ENCODE results near the gene LRRC8C.
A peak's percentile ranks its signal among the peaks of the same experiment; 100 is the strongest.
"Not testable (repeated sequence)": the region's sequence is repeated elsewhere in the genome, so short reads cannot be mapped to it uniquely, and the experiment has no call there.

The LRRC8C gene

GRCh38 chr1:89699451-89699986 lies 66.6 kb downstream of the LRRC8C start:
- Histone ChIP-seq H3K27me3 (ENCODE audit: control insufficient read depth in 5 of 5, insufficient read depth in 4 of 5, low read length in 5 of 5) (no peaks in the 10 kb centered on the region), H3K4me3 (ENCODE audit: low read depth in 1 of 5, low read length in 5 of 5) (peak overlapping the region in 1 of 5 donors; percentile 8), H3K36me3 (ENCODE audit: control insufficient read depth in 5 of 5, insufficient read depth in 5 of 5, low read length in 5 of 5) (peaks cover 0 to 12% (median 0%) of the 10 kb centered on the region in 5 donors), H3K9ac (ENCODE audit: low read length in 5 of 5) (no peak overlapping the region), H3K27ac (ENCODE audit: low read depth, low read length) (no peak overlapping the region), H3K9me3 (ENCODE audit: control insufficient read depth in 5 of 5, low read length in 5 of 5) (no peaks in the 10 kb centered on the region), H3K4me1 (ENCODE audit: control insufficient read depth in 5 of 5, insufficient read depth in 5 of 5, low read length in 5 of 5) (peaks cover 0 to 36% (median 0%) of the 10 kb centered on the region in 5 donors)

GRCh38 chr1:89701746-89702241 lies 68.9 kb downstream of the LRRC8C start:
- Histone ChIP-seq H3K36me3 (ENCODE audit: control insufficient read depth in 5 of 5, insufficient read depth in 5 of 5, low read length in 5 of 5) (peaks cover 0 to 8% (median 0%) of the 10 kb centered on the region in 5 donors), H3K27ac (ENCODE audit: low read depth, low read length) (no peak overlapping the region), H3K27me3 (ENCODE audit: control insufficient read depth in 5 of 5, insufficient read depth in 4 of 5, low read length in 5 of 5) (no peaks in the 10 kb centered on the region), H3K9me3 (ENCODE audit: control insufficient read depth in 5 of 5, low read length in 5 of 5) (no peaks in the 10 kb centered on the region), H3K4me1 (ENCODE audit: control insufficient read depth in 5 of 5, insufficient read depth in 5 of 5, low read length in 5 of 5) (peaks cover 0 to 21% (median 0%) of the 10 kb centered on the region in 5 donors), H3K9ac (ENCODE audit: low read length in 5 of 5) (no peak overlapping the region), H3K4me3 (ENCODE audit: low read depth in 1 of 5, low read length in 5 of 5) (no peak overlapping the region)

GRCh38 chr1:89702520-89703045 lies 69.7 kb downstream of the LRRC8C start:
- Histone ChIP-seq H3K27me3 (ENCODE audit: control insufficient read depth in 5 of 5, insufficient read depth in 4 of 5, low read length in 5 of 5) (no peaks in the 10 kb centered on the region), H3K9ac (ENCODE audit: low read length in 5 of 5) (no peak overlapping the region), H3K27ac (ENCODE audit: low read depth, low read length) (no peak overlapping the region), H3K9me3 (ENCODE audit: control insufficient read depth in 5 of 5, low read length in 5 of 5) (no peaks in the 10 kb centered on the region), H3K4me1 (ENCODE audit: control insufficient read depth in 5 of 5, insufficient read depth in 5 of 5, low read length in 5 of 5) (peaks cover 0 to 19% (median 0%) of the 10 kb centered on the region in 5 donors), H3K4me3 (ENCODE audit: low read depth in 1 of 5, low read length in 5 of 5) (no peak overlapping the region), H3K36me3 (ENCODE audit: control insufficient read depth in 5 of 5, insufficient read depth in 5 of 5, low read length in 5 of 5) (peaks cover 0 to 7% (median 0%) of the 10 kb centered on the region in 5 donors)

- peaks cover 0 to 19% (median 0%) of the 10 kb centered on the region in 5 donors for H3K4me1 ChIP-seq (ENCODE audit: control insufficient read depth in 5 of 5, insufficient read depth in 5 of 5, low read length in 5 of 5)
Observed at GRCh38 chr1:89703469-89703868, 70.5 kb downstream of the LRRC8C start.

DNA sequence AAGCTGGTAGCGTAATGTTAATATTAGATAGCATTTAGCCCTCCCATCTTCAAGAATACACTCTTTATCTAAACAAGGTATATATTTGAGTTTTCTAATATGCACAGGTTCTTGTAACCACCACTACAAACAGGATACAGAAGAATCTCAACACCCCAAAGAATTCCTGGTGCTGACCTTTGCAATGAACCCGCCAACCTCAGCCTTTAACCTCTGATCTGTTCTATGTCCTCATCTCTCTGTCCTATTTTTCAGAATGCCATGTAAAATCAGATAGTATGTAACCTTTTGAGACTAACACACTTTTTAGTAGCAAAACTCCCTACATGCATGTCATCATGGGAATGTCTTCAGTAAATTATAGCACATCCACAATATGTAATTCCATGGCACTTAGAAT lies 71.1 kb downstream of the LRRC8C start:
- no peak overlapping the region for H3K4me3 ChIP-seq (ENCODE audit: low read depth in 1 of 5, low read length in 5 of 5)
- H3K9me3 ChIP-seq (ENCODE audit: control insufficient read depth in 5 of 5, low read length in 5 of 5), result no peaks in the 10 kb centered on the region
- peaks cover 0 to 7% (median 1%) of the 10 kb centered on the region in 5 donors for H3K36me3 ChIP-seq (ENCODE audit: control insufficient read depth in 5 of 5, insufficient read depth in 5 of 5, low read length in 5 of 5)
- H3K27ac ChIP-seq (ENCODE audit: low read depth, low read length), result no peak overlapping the region
- H3K9ac ChIP-seq (ENCODE audit: low read length in 5 of 5), result no peak overlapping the region
- no peaks in the 10 kb centered on the region for H3K27me3 ChIP-seq (ENCODE audit: control insufficient read depth in 5 of 5, insufficient read depth in 4 of 5, low read length in 5 of 5)
- H3K4me1 ChIP-seq (ENCODE audit: control insufficient read depth in 5 of 5, insufficient read depth in 5 of 5, low read length in 5 of 5), result peaks cover 0 to 18% (median under 1%) of the 10 kb centered on the region in 5 donors

More at GRCh38 chr1:89703469-89703868, 70.5 kb downstream of the LRRC8C start:
- no peaks in the 10 kb centered on the region for H3K9me3 ChIP-seq (ENCODE audit: control insufficient read depth in 5 of 5, low read length in 5 of 5)
- peaks cover 0 to 7% (median 0%) of the 10 kb centered on the region in 5 donors for H3K36me3 ChIP-seq (ENCODE audit: control insufficient read depth in 5 of 5, insufficient read depth in 5 of 5, low read length in 5 of 5)
- H3K27ac ChIP-seq (ENCODE audit: low read depth, low read length), result no peak overlapping the region
- H3K4me3 ChIP-seq (ENCODE audit: low read depth in 1 of 5, low read length in 5 of 5), result no peak overlapping the region
- no peaks in the 10 kb centered on the region for H3K27me3 ChIP-seq (ENCODE audit: control insufficient read depth in 5 of 5, insufficient read depth in 4 of 5, low read length in 5 of 5)
- no peak overlapping the region for H3K9ac ChIP-seq (ENCODE audit: low read length in 5 of 5)

DNA sequence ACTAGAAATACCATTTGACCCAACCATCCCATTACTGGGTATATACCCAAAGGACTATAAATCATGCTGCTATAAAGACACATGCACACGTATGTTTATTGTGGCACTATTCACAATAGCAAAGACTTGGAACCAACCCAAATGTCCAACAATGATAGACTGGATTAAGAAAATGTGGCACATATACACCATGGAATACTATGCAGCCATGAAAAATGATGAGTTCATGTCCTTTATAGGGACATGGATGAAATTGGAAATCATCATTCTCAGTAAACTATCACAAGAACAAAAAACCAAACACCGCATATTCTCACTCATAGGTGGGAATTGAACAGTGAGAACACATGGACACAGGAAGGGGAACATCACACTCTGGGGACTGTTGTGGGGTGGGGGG lies 72.0 kb downstream of the LRRC8C start:
- H3K36me3 ChIP-seq (ENCODE audit: control insufficient read depth in 5 of 5, insufficient read depth in 5 of 5, low read length in 5 of 5); H3K9ac ChIP-seq (ENCODE audit: low read length in 5 of 5); H3K4me3 ChIP-seq (ENCODE audit: low read depth in 1 of 5, low read length in 5 of 5); H3K9me3 ChIP-seq (ENCODE audit: control insufficient read depth in 5 of 5, low read length in 5 of 5); H3K27ac ChIP-seq (ENCODE audit: low read depth, low read length); H3K27me3 ChIP-seq (ENCODE audit: control insufficient read depth in 5 of 5, insufficient read depth in 4 of 5, low read length in 5 of 5): not testable (repeated sequence)
- peaks cover 0 to 19% (median 4%) of the 10 kb centered on the region in 5 donors for H3K4me1 ChIP-seq (ENCODE audit: control insufficient read depth in 5 of 5, insufficient read depth in 5 of 5, low read length in 5 of 5)

DNA sequence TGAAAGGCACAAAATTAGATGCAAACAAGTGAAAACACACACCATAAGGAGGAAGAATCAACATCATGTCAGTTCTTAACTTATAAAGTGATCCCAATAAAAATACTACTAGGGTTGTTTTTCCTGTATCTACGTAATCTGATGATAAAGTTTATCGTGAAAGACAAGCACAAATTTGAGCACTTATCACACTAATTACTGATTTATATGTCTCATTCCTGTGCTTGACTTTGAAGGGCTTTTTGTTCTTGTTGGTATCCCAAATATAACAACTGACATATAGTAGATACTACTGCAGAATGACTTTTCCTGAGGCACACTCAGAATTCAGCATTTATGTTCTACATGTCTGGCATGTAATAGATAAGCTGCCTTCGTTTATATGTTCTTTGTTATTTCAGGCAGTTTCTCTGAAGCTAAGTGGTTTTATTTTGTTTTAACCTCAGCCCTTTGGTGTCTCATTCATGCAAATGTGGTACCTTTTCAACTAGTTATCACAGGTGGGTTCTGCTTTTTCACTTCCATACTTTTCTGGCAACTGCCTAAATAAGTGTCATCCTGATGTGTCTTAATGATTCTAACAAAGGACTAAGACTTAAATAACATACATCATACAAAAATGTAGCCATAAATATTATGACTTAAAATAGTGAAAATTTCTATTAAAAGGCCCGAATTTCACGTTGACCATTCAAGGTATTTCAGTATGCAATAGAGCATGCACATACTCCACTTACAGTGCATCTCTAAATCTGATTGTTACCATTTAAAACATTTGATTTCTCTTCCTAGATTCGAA lies 73.2 kb downstream of the LRRC8C start:
- no peaks in the 10 kb centered on the region for H3K27me3 ChIP-seq (ENCODE audit: control insufficient read depth in 5 of 5, insufficient read depth in 4 of 5, low read length in 5 of 5)
- H3K4me1 ChIP-seq (ENCODE audit: control insufficient read depth in 5 of 5, insufficient read depth in 5 of 5, low read length in 5 of 5), result peaks cover 0 to 17% (median 4%) of the 10 kb centered on the region in 5 donors
- H3K27ac ChIP-seq (ENCODE audit: low read depth, low read length), result no peak overlapping the region
- no peak overlapping the region for H3K4me3 ChIP-seq (ENCODE audit: low read depth in 1 of 5, low read length in 5 of 5)
- peaks cover 0 to 4% (median under 1%) of the 10 kb centered on the region in 5 donors for H3K36me3 ChIP-seq (ENCODE audit: control insufficient read depth in 5 of 5, insufficient read depth in 5 of 5, low read length in 5 of 5)
- no peak overlapping the region for H3K9ac ChIP-seq (ENCODE audit: low read length in 5 of 5)
- no peaks in the 10 kb centered on the region for H3K9me3 ChIP-seq (ENCODE audit: control insufficient read depth in 5 of 5, low read length in 5 of 5)

DNA sequence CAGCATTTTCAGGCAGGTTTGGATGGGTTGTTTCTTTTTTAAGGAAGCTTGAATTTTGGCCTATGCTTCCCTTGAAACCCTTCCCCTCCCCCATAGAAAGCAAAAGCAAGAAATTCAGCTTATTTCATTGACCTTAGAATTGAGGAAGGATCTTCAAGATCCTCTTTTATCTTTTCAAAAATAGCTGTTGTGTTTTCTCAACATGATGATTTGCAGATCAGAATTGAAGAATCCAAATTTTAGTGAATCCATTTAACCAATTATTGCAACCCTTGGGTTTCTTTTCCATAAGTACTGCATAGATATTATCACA lies 73.7 kb downstream of the LRRC8C start:
- Histone ChIP-seq H3K4me3 (ENCODE audit: low read depth in 1 of 5, low read length in 5 of 5) (no peak overlapping the region), H3K4me1 (ENCODE audit: control insufficient read depth in 5 of 5, insufficient read depth in 5 of 5, low read length in 5 of 5) (peaks cover 0 to 17% (median 4%) of the 10 kb centered on the region in 5 donors), H3K36me3 (ENCODE audit: control insufficient read depth in 5 of 5, insufficient read depth in 5 of 5, low read length in 5 of 5) (peaks cover 0 to 4% (median 2%) of the 10 kb centered on the region in 5 donors), H3K9ac (ENCODE audit: low read length in 5 of 5) (no peak overlapping the region), H3K9me3 (ENCODE audit: control insufficient read depth in 5 of 5, low read length in 5 of 5) (no peaks in the 10 kb centered on the region), H3K27ac (ENCODE audit: low read depth, low read length) (no peak overlapping the region), H3K27me3 (ENCODE audit: control insufficient read depth in 5 of 5, insufficient read depth in 4 of 5, low read length in 5 of 5) (no peaks in the 10 kb centered on the region)

- no peak overlapping the region for H3K9ac ChIP-seq (ENCODE audit: low read length in 5 of 5)
- H3K27ac ChIP-seq (ENCODE audit: low read depth, low read length), result no peak overlapping the region
- H3K9me3 ChIP-seq (ENCODE audit: control insufficient read depth in 5 of 5, low read length in 5 of 5), result no peaks in the 10 kb centered on the region
- no peaks in the 10 kb centered on the region for H3K27me3 ChIP-seq (ENCODE audit: control insufficient read depth in 5 of 5, insufficient read depth in 4 of 5, low read length in 5 of 5)
- peaks cover 13 to 18% (median 13%) of the 10 kb centered on the region in 5 donors for H3K36me3 ChIP-seq (ENCODE audit: control insufficient read depth in 5 of 5, insufficient read depth in 5 of 5, low read length in 5 of 5)
- peaks cover 0 to 16% (median 4%) of the 10 kb centered on the region in 5 donors for H3K4me1 ChIP-seq (ENCODE audit: control insufficient read depth in 5 of 5, insufficient read depth in 5 of 5, low read length in 5 of 5)
- H3K4me3 ChIP-seq (ENCODE audit: low read depth in 1 of 5, low read length in 5 of 5), result no peak overlapping the region
Observed at GRCh38 chr1:89708751-89709375, 75.9 kb downstream of the LRRC8C start.

Data from subcutaneous abdominal adipose tissue (tissue), 5 donors.